ENCODE measurements around the gene PSORS1C1. TPM values are rescaled to one million over a fixed set of nuclear protein-coding genes. Genes with fewer than 3 reads are reported as not detected.

Gene PSORS1C1
- total RNA-seq, 2 experiments from 2014 or later = 0.18 to 0.33 TPM

- POLR2A ChIA-PET = no interaction called here
- Mint-ChIP-seq H3K4me1 (peaks cover 2% of the 10 kb centered on the region), H3K27ac (no peak overlapping the region), H3K9me3 (ENCODE audit: low read depth) (no peaks in the 10 kb centered on the region), H3K4me3 (no peak overlapping the region), H3K27me3 (peaks cover 2% of the 10 kb centered on the region), H3K36me3 (ENCODE audit: low read depth) (no peaks in the 10 kb centered on the region)
- CTCF ChIA-PET = interaction anchor here (0.6 to 2.7 kb wide), 15 partner anchors 8 to 534 kb away, joined by 3 to 15 read pairs (median 3); no protein-coding TSS in a partner anchor
- ATAC-seq (peak; percentile 88), DNase-seq (peak; percentile 85)
- intact Hi-C loops (cut with DNase I, micrococcal nuclease) = no loop called here
Observed at GRCh38 chr6:31128093-31128676, 13.6 kb downstream of the PSORS1C1 start.

GRCh38 chr6:31129130-31129529, 14.5 kb downstream of the PSORS1C1 start:
- H3K9me3 Mint-ChIP-seq (ENCODE audit: low read depth) = no peaks in the 10 kb centered on the region
- intact Hi-C loops (cut with DNase I, micrococcal nuclease) = no loop called here
- H3K36me3 Mint-ChIP-seq (ENCODE audit: low read depth) = no peaks in the 10 kb centered on the region
- peaks cover 2% of the 10 kb centered on the region for H3K4me1 Mint-ChIP-seq
- peaks cover 2% of the 10 kb centered on the region for H3K27me3 Mint-ChIP-seq
- ChIA-PET CTCF (interaction anchor here (0.5 to 2.7 kb wide), 12 partner anchors 8 to 535 kb away, joined by 3 to 15 read pairs (median 4); no protein-coding TSS in a partner anchor), POLR2A (interaction anchor here (0.7 kb wide), 1 partner anchor 828 kb away, joined by 4 read pairs; no protein-coding TSS in a partner anchor)
- DNase-seq (no peak), ATAC-seq (no peak)
- no peak overlapping the region for H3K27ac Mint-ChIP-seq
- H3K4me3 Mint-ChIP-seq = no peak overlapping the region

GRCh38 chr6:31130751-31131150, 16.2 kb downstream of the PSORS1C1 start:
- no peaks in the 10 kb centered on the region for H3K36me3 Mint-ChIP-seq (ENCODE audit: low read depth)
- peaks cover 2% of the 10 kb centered on the region for H3K4me1 Mint-ChIP-seq
- POLR2A ChIA-PET = no interaction called here

GRCh38 chr6:31131595-31131994, 17.0 kb downstream of the PSORS1C1 start:
- H3K27me3 Mint-ChIP-seq = peaks cover 2% of the 10 kb centered on the region
- intact Hi-C loops (cut with DNase I, micrococcal nuclease) = no loop called here
- ChIA-PET POLR2A (no interaction called here), CTCF (interaction anchor here (0.6 to 1.2 kb wide), 5 partner anchors 12 to 788 kb away, joined by 3 read pairs; no protein-coding TSS in a partner anchor)
- H3K27ac Mint-ChIP-seq = no peak overlapping the region
- no peak overlapping the region for H3K4me3 Mint-ChIP-seq
- peaks cover 2% of the 10 kb centered on the region for H3K4me1 Mint-ChIP-seq
- H3K9me3 Mint-ChIP-seq (ENCODE audit: low read depth) = no peaks in the 10 kb centered on the region
- DNase-seq (no peak), ATAC-seq (no peak)
- H3K36me3 Mint-ChIP-seq (ENCODE audit: low read depth) = no peaks in the 10 kb centered on the region

More at GRCh38 chr6:31130751-31131150, 16.2 kb downstream of the PSORS1C1 start:
- Mint-ChIP-seq H3K9me3 (ENCODE audit: low read depth) (no peaks in the 10 kb centered on the region), H3K4me3 (no peak overlapping the region), H3K27me3 (peaks cover 2% of the 10 kb centered on the region), H3K27ac (no peak overlapping the region)
- intact Hi-C loops (cut with DNase I, micrococcal nuclease) = no loop called here
- ATAC-seq (no peak), DNase-seq (no peak)
- CTCF ChIA-PET = interaction anchor here (0.7 to 1.6 kb wide), 3 partner anchors 13 to 155 kb away, joined by 3 read pairs; no protein-coding TSS in a partner anchor

GRCh38 chr6:31132806-31133205, 18.2 kb downstream of the PSORS1C1 start:
- peaks cover 2% of the 10 kb centered on the region for H3K27me3 Mint-ChIP-seq
- ATAC-seq = no peak
- POLR2A ChIA-PET = no interaction called here

GRCh38 chr6:31135710-31136109, 21.1 kb downstream of the PSORS1C1 start:
- intact Hi-C loops (cut with DNase I, micrococcal nuclease) = loop anchor here (2.0 kb wide), 2 partner anchors 231 to 239 kb away; no protein-coding TSS in a partner anchor
- POLR2A ChIA-PET = no interaction called here

More at GRCh38 chr6:31132806-31133205, 18.2 kb downstream of the PSORS1C1 start:
- DNase-seq = no peak
- Mint-ChIP-seq H3K4me3 (no peak overlapping the region), H3K4me1 (peaks cover 7% of the 10 kb centered on the region), H3K27ac (no peak overlapping the region), H3K36me3 (ENCODE audit: low read depth) (no peaks in the 10 kb centered on the region), H3K9me3 (ENCODE audit: low read depth) (no peaks in the 10 kb centered on the region)
- intact Hi-C loops (cut with DNase I, micrococcal nuclease) = no loop called here
- CTCF ChIA-PET = interaction anchor here (0.5 to 1.6 kb wide), 6 partner anchors 10 to 722 kb away, joined by 3 to 6 read pairs (median 4); no protein-coding TSS in a partner anchor

GRCh38 chr6:31138982-31139381, 24.4 kb downstream of the PSORS1C1 start, which contains the start of gene PSORS1C2:
TSS of gene PSORS1C2 (minus strand) at chr6:31139066. CDS start at chr6:31139026, 40 bp downstream.
- Mint-ChIP-seq H3K27ac (no peak within 1 kb of the TSS), H3K27me3 (no peaks in the 10 kb centered on the region), H3K36me3 (ENCODE audit: low read depth) (peaks cover 3% of the 10 kb centered on the region), H3K4me1 (peaks cover 6% of the 10 kb centered on the region), H3K9me3 (ENCODE audit: low read depth) (no peaks in the 10 kb centered on the region), H3K4me3 (no peak within 1 kb of the TSS)
- intact Hi-C loops (cut with DNase I, micrococcal nuclease) = no loop called here
- ATAC-seq = no peak
- DNase-seq = no peak
- CTCF ChIA-PET = interaction anchor here (0.7 to 1.7 kb wide), 8 partner anchors 9 to 228 kb away, joined by 3 to 6 read pairs (median 3); no protein-coding TSS in a partner anchor
- POLR2A ChIA-PET = no interaction called here

More at GRCh38 chr6:31135710-31136109, 21.1 kb downstream of the PSORS1C1 start:
- no peak overlapping the region for H3K27ac Mint-ChIP-seq
- CTCF ChIA-PET = interaction anchor here (0.6 to 2.9 kb wide), 8 partner anchors 8 to 235 kb away, joined by 3 to 12 read pairs (median 4); no protein-coding TSS in a partner anchor
- H3K9me3 Mint-ChIP-seq (ENCODE audit: low read depth) = no peaks in the 10 kb centered on the region
- peaks cover 6% of the 10 kb centered on the region for H3K4me1 Mint-ChIP-seq
- DNase-seq (no peak), ATAC-seq (no peak)
- no peaks in the 10 kb centered on the region for H3K27me3 Mint-ChIP-seq
- no peaks in the 10 kb centered on the region for H3K36me3 Mint-ChIP-seq (ENCODE audit: low read depth)
- H3K4me3 Mint-ChIP-seq = no peak overlapping the region

- ChIA-PET POLR2A (no interaction called here), CTCF (interaction anchor here (1.1 to 1.7 kb wide), 2 partner anchors 21 to 53 kb away, joined by 3 to 5 read pairs; no protein-coding TSS in a partner anchor)
- H3K4me3 Mint-ChIP-seq = no peak overlapping the region
- no peak overlapping the region for H3K27ac Mint-ChIP-seq
- H3K36me3 Mint-ChIP-seq (ENCODE audit: low read depth) = peaks cover 6% of the 10 kb centered on the region
- H3K27me3 Mint-ChIP-seq = no peaks in the 10 kb centered on the region
- ATAC-seq (no peak), DNase-seq (no peak)
- intact Hi-C loops (cut with DNase I, micrococcal nuclease) = no loop called here
- no peaks in the 10 kb centered on the region for H3K9me3 Mint-ChIP-seq (ENCODE audit: low read depth)
- peaks cover 6% of the 10 kb centered on the region for H3K4me1 Mint-ChIP-seq
Observed at GRCh38 chr6:31139599-31139998, 25.0 kb downstream of the PSORS1C1 start.

- Mint-ChIP-seq H3K9me3 (ENCODE audit: low read depth) (no peaks in the 10 kb centered on the region), H3K27ac (no peak overlapping the region), H3K4me3 (no peak overlapping the region), H3K36me3 (ENCODE audit: low read depth) (peaks cover 13% of the 10 kb centered on the region), H3K27me3 (no peaks in the 10 kb centered on the region), H3K4me1 (peaks cover 6% of the 10 kb centered on the region)
- intact Hi-C loops (cut with DNase I, micrococcal nuclease) = no loop called here
- DNase-seq (no peak), ATAC-seq (no peak)
- CTCF ChIA-PET = no interaction called here
- POLR2A ChIA-PET = no interaction called here
Observed at GRCh38 chr6:31140643-31141042, 26.0 kb downstream of the PSORS1C1 start.

- H3K4me1 Mint-ChIP-seq = peaks cover 6% of the 10 kb centered on the region
- no peak overlapping the region for H3K27ac Mint-ChIP-seq
- no peaks in the 10 kb centered on the region for H3K27me3 Mint-ChIP-seq
- CTCF ChIA-PET = interaction anchor here (0.6 kb wide), 1 partner anchor 1103 kb away, joined by 3 read pairs; no protein-coding TSS in a partner anchor
- DNase-seq (no peak), ATAC-seq (no peak)
- intact Hi-C loops (cut with DNase I, micrococcal nuclease) = no loop called here
- no peak overlapping the region for H3K4me3 Mint-ChIP-seq
- POLR2A ChIA-PET = no interaction called here
- H3K36me3 Mint-ChIP-seq (ENCODE audit: low read depth) = peaks cover 16% of the 10 kb centered on the region
- no peaks in the 10 kb centered on the region for H3K9me3 Mint-ChIP-seq (ENCODE audit: low read depth)
Observed at GRCh38 chr6:31142361-31142761, 27.8 kb downstream of the PSORS1C1 start.

GRCh38 chr6:31143148-31143547, 28.5 kb downstream of the PSORS1C1 start:
- ChIA-PET POLR2A (no interaction called here), CTCF (interaction anchor here (0.6 to 1.0 kb wide), 2 partner anchors 12 to 1104 kb away, joined by 3 read pairs; no protein-coding TSS in a partner anchor)
- Mint-ChIP-seq H3K4me3 (no peak overlapping the region), H3K27me3 (no peaks in the 10 kb centered on the region), H3K4me1 (no peaks in the 10 kb centered on the region), H3K36me3 (ENCODE audit: low read depth) (peaks cover 16% of the 10 kb centered on the region), H3K27ac (no peak overlapping the region), H3K9me3 (ENCODE audit: low read depth) (no peaks in the 10 kb centered on the region)
- ATAC-seq (no peak), DNase-seq (no peak)
- intact Hi-C loops (cut with DNase I, micrococcal nuclease) = no loop called here
